OCI-LY3 (cell line): ENCODE results near the gene KCNN3.

ENCODE experiments used
- CTCF ChIP-seq: fragments of 200-600, 300-600 bp; sonication (generic); IDR thresholded peaks from 2 replicates; pipeline ENCODE4 v1.5.1; 2014; ENCODE audit warnings: antibody characterized with exemption, low read length, low read depth
- EZH2phosphoT487 ChIP-seq: fragments of 200-600 bp; shearing (Covaris generic); IDR thresholded peaks from 2 replicates; pipeline ENCODE4 v1.6.1; 2018; ENCODE audit warnings: antibody characterized with exemption, mixed run types, low read depth

DNA sequence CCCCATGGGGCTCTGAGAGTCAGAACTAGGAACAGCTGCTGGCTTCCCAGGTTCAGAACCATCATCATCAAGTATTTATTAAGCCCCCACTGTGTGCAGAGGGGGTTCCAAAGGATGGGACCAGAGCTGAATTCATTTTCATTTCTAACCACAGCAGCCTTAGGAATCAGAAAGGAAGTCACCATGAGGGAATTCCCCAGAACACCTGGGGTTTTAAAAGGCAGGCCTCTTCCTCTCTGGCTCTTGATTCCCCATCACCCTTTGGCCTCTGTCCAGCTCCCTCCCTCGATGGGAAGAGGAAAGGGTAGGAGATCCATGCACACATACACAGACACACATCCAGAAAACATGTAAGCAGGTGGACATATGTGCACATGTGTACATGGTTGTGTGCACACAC lies 1.3 kb upstream of the KCNN3 start:
- TF ChIP-seq CTCF (no peak), EZH2phosphoT487 (no peak)
